ENCODE data around the gene OSBPL2.

Gene OSBPL2

DNA sequence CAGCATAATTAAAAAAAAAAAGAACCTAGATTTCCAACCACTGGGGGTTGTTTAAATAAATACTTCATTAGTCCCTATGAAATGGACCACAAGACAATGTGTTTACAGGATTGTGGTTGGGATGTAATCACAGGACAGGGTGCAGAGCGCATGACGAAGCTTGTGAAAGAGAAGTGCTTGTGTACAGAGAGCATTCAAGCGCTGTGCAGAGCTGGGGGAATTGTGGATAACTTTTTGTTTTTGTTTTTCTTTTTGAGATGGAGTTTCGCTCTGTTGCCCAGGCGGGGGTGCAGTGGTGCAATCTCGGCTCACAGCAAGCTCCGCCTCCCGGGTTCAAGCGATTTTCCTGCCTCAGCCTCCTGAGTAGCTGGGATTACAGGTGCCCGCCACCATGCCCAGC, 106.5 kb downstream of the OSBPL2 start:
- DNase-seq (ENCODE audit: low read depth), result no peak
